AG04450 (cell line): ENCODE data around the gene NOTCH3. TPM values are rescaled to one million over a fixed set of nuclear protein-coding genes. Genes with fewer than 3 reads are reported as not detected.

ENCODE experiments used
- CTCF ChIA-PET: fragments of 300-600, 350-600 bp; formaldehyde crosslinking; extraction: SDS; loops from one replicate; lab custom pipeline; 2022; ENCODE audit warnings: antibody characterized with exemption, inconsistent platforms; lab: Charles Lee
- POLR2A ChIA-PET: fragments of 350-600 bp; formaldehyde crosslinking; extraction: SDS; loops from one replicate; lab custom pipeline; 2021; ENCODE audit warnings: antibody characterized with exemption, inconsistent platforms; lab: Yijun Ruan, JAX
- DNase-seq: peaks from one replicate; pipeline ENCODE4 v3.0.0-alpha.2; 2011; ENCODE audit warnings: low read depth, low spot score
- H3K27ac ChIP-seq: one replicate; pipeline ENCODE4 v1.5.1; 2012; ENCODE audit warnings: low read depth, low read length, control low read depth
- H3K27me3 ChIP-seq: one replicate; pipeline ENCODE4 v1.6.0; 2012; ENCODE audit warnings: low read length; ENCODE audit not compliant: control insufficient read depth, insufficient read depth
- H3K4me3 ChIP-seq: 2 replicates; pipeline ENCODE4 v1.5.1; 2011; ENCODE audit warnings: mild to moderate bottlenecking, low read depth, low read length, control low read depth
- H3K9me3 ChIP-seq: 2 replicates; pipeline ENCODE4 v1.5.1; 2012; ENCODE audit warnings: low read length; ENCODE audit not compliant: control insufficient read depth, insufficient read depth
- CTCF ChIP-seq: IDR thresholded peaks from 2 replicates; pipeline ENCODE4 v1.5.1; 2011; ENCODE audit warnings: low read depth, low read length, control low read depth, inconsistent platforms
- polyA minus RNA-seq: library from RNA; depleted of rRNA, polyadenylated mRNA; stranded (reverse); fragments of >200 nt; gene quantifications from 2 replicates; pipeline ENCODE4 v1.2.3, GENCODE V29; 2011; rRNA and poly(A)+ RNA removed
- polyA plus RNA-seq: library from polyadenylated mRNA; depleted of rRNA; stranded (reverse); fragments of >200 nt; gene quantifications from 2 replicates; pipeline ENCODE4 v1.2.3, GENCODE V29; 2011; rRNA removed

The NOTCH3 gene
- polyA plus RNA-seq (8.8 and 10.5 TPM in 2 replicates), polyA minus RNA-seq (30.6 and 39.4 TPM in 2 replicates)

GRCh38 chr19:15200553-15201364 lies at the start of gene NOTCH3:
Gene NOTCH3 (minus strand): TSS chr19:15200995. CDS start chr19:15200905, 90 bp downstream.
- CTCF ChIA-PET: no interaction called here

GRCh38 chr19:15250640-15250993 lies 49.8 kb upstream of the NOTCH3 start:
- H3K9me3 ChIP-seq: no peaks in the 10 kb centered on the region
- no peaks in the 10 kb centered on the region for H3K27me3 ChIP-seq
- H3K4me3 ChIP-seq: 0 out of 2 replicates have a peak overlapping the region, but pooled peaks have one; percentile 15
- no peak for TF ChIP-seq CTCF
- peak overlapping the region; percentile 100 for H3K27ac ChIP-seq
- ChIA-PET CTCF (interaction anchor here (0.6 to 2.4 kb wide), 15 partner anchors 17 to 171 kb away, joined by 3 to 14 read pairs (median 3); partner anchors contain the start of genes AKAP8 and AKAP8L), POLR2A (interaction anchor here (0.5 to 2.9 kb wide), 11 partner anchors 9 to 255 kb away, joined by 3 to 15 read pairs (median 4); partner anchors contain the start of gene AKAP8)
- DNase-seq: no peak

More at GRCh38 chr19:15200553-15201364, at the start of gene NOTCH3:
- no peaks in the 10 kb centered on the region for H3K27me3 ChIP-seq
- POLR2A ChIA-PET: interaction anchor here (0.6 to 1.6 kb wide), 4 partner anchors 19 to 178 kb away, joined by 3 to 6 read pairs (median 4); no protein-coding TSS in a partner anchor
- H3K27ac ChIP-seq: no peak within 1 kb of the TSS
- TF ChIP-seq CTCF: no peak
- no peak for DNase-seq
- no peaks in the 10 kb centered on the region for H3K9me3 ChIP-seq
- H3K4me3 ChIP-seq: peak within 1 kb of the TSS; percentile 82

- no peaks in the 10 kb centered on the region for H3K27me3 ChIP-seq
- CTCF ChIA-PET: interaction anchor here (0.6 to 2.4 kb wide), 11 partner anchors 72 to 171 kb away, joined by 3 to 14 read pairs (median 4); partner anchors contain the start of genes AKAP8 and AKAP8L
- DNase-seq: peak; percentile 82
- H3K9me3 ChIP-seq: no peaks in the 10 kb centered on the region
- POLR2A ChIA-PET: interaction anchor here (0.5 to 2.9 kb wide), 11 partner anchors 9 to 255 kb away, joined by 3 to 15 read pairs (median 5); partner anchors contain the start of gene AKAP8
- H3K4me3 ChIP-seq: 0 out of 2 replicates have a peak overlapping the region, but pooled peaks have one; percentile 5
- peak overlapping the region; percentile 100 for H3K27ac ChIP-seq
- TF ChIP-seq CTCF: no peak
Measured at GRCh38 chr19:15249972-15250639, 49.3 kb upstream of the NOTCH3 start.

GRCh38 chr19:15249528-15249874 lies 48.7 kb upstream of the NOTCH3 start:
- H3K27ac ChIP-seq: peak overlapping the region; percentile 100
- H3K9me3 ChIP-seq: no peaks in the 10 kb centered on the region
- no peak for DNase-seq
- no peak overlapping the region for H3K4me3 ChIP-seq
- CTCF ChIA-PET: interaction anchor here (1.0 to 1.9 kb wide), 5 partner anchors 54 to 172 kb away, joined by 3 to 14 read pairs (median 5); no protein-coding TSS in a partner anchor
- H3K27me3 ChIP-seq: no peaks in the 10 kb centered on the region
- TF ChIP-seq CTCF: no peak
- POLR2A ChIA-PET: interaction anchor here (1.2 to 2.9 kb wide), 3 partner anchors 10 to 129 kb away, joined by 3 to 15 read pairs (median 8); partner anchors contain the start of gene AKAP8
